ENCODE data around the gene SLC22A3.

Gene SLC22A3

GRCh38 chr6:160382946-160383345 is 34.8 kb downstream of the SLC22A3 start:
- Histone ChIP-seq H3K27ac (ENCODE audit: low read depth, low read length) (no peak overlapping the region), H3F3A (ENCODE audit: control insufficient read depth, insufficient read depth) (no peaks in the 10 kb centered on the region), H3K4me1 (ENCODE audit: control insufficient read depth, low read length) (no peaks in the 10 kb centered on the region), H3K9me3 (ENCODE audit: control insufficient read depth, insufficient read depth, low read length) (no peaks in the 10 kb centered on the region), H3K27me3 (ENCODE audit: control insufficient read depth, low read length) (peaks cover 2% of the 10 kb centered on the region; the same call in 1 of the 2 replicates), H3K4me2 (ENCODE audit: low read length) (no peak overlapping the region), H4K20me1 (ENCODE audit: control insufficient read depth, insufficient read depth, low read depth, low read length) (no peaks in the 10 kb centered on the region), H3K9me2 (replicated peaks; ENCODE audit: control insufficient read depth, low read length) (no peaks in the 10 kb centered on the region), H3K36me3 (ENCODE audit: control insufficient read depth, low read length) (no peaks in the 10 kb centered on the region), H3K4me3 (ENCODE audit: low read length) (no peak overlapping the region), H3K79me2 (ENCODE audit: control insufficient read depth, low read length) (no peaks in the 10 kb centered on the region)
- TF ChIP-seq, protein P1, sequence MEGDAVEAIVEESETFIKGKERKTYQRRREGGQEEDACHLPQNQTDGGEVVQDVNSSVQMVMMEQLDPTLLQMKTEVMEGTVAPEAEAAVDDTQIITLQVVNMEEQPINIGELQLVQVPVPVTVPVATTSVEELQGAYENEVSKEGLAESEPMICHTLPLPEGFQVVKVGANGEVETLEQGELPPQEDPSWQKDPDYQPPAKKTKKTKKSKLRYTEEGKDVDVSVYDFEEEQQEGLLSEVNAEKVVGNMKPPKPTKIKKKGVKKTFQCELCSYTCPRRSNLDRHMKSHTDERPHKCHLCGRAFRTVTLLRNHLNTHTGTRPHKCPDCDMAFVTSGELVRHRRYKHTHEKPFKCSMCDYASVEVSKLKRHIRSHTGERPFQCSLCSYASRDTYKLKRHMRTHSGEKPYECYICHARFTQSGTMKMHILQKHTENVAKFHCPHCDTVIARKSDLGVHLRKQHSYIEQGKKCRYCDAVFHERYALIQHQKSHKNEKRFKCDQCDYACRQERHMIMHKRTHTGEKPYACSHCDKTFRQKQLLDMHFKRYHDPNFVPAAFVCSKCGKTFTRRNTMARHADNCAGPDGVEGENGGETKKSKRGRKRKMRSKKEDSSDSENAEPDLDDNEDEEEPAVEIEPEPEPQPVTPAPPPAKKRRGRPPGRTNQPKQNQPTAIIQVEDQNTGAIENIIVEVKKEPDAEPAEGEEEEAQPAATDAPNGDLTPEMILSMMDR (IDR thresholded peaks at IDR 0.05; ENCODE audit: low read depth, low read length, poor library complexity, severe bottlenecking): no peak
- TF ChIP-seq EZH2phosphoT487 (IDR thresholded peaks at IDR 0.05; ENCODE audit: borderline replicate concordance, low read length): no peak

DNA sequence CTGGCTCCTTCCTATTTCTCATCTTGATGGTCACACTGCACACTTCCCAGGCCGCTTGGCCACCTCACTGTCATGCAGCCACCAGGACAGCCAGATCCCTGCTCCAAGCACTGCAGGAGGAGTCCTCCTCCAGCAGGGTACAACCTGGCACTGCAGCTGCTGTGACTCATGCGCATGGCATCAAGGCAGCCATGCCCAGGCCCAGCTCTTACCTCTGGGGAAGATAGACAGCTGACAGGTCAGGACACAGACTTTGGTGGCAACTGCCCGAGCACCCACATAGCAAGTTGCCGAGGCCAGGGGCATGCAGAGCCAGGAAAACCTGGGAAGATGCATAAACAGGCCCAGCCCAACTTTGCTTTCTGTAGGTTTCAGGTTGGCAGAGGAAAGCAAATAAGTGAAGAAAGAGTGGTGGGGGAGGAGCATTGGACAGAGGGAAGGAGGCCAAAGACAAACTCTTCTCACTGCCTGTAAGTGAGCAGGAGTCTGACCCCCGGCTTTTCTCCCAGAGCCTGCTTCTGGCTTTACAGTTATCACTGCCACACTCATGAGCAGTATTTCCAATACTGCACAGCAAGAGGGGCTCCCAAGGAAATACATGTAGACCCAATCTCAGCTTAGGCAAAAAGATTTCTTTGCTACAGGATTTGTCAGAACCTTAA is 38.8 kb downstream of the SLC22A3 start:
- Histone ChIP-seq H3K79me2 (ENCODE audit: control insufficient read depth, low read length) (no peaks in the 10 kb centered on the region), H3K9me2 (replicated peaks; ENCODE audit: control insufficient read depth, low read length) (no peaks in the 10 kb centered on the region), H3K4me3 (ENCODE audit: low read length) (no peak overlapping the region), H3K9me3 (ENCODE audit: control insufficient read depth, insufficient read depth, low read length) (no peaks in the 10 kb centered on the region), H3K27ac (ENCODE audit: low read depth, low read length) (no peak overlapping the region), H3F3A (ENCODE audit: control insufficient read depth, insufficient read depth) (no peaks in the 10 kb centered on the region), H3K27me3 (ENCODE audit: control insufficient read depth, low read length) (no peaks in the 10 kb centered on the region), H4K20me1 (ENCODE audit: control insufficient read depth, insufficient read depth, low read depth, low read length) (no peaks in the 10 kb centered on the region), H3K4me2 (ENCODE audit: low read length) (no peak overlapping the region), H3K36me3 (ENCODE audit: control insufficient read depth, low read length) (no peaks in the 10 kb centered on the region), H3K4me1 (ENCODE audit: control insufficient read depth, low read length) (no peaks in the 10 kb centered on the region)
- TF ChIP-seq, protein P1 (IDR thresholded peaks at IDR 0.05; ENCODE audit: low read depth, low read length, poor library complexity, severe bottlenecking): no peak
- no peak for TF ChIP-seq EZH2phosphoT487 (IDR thresholded peaks at IDR 0.05; ENCODE audit: borderline replicate concordance, low read length)

GRCh38 chr6:160387916-160388643 is 39.9 kb downstream of the SLC22A3 start:
- H3K9me2 ChIP-seq (replicated peaks; ENCODE audit: control insufficient read depth, low read length): no peaks in the 10 kb centered on the region
- H3K27me3 ChIP-seq (ENCODE audit: control insufficient read depth, low read length): no peaks in the 10 kb centered on the region
- no peaks in the 10 kb centered on the region for H3K4me1 ChIP-seq (ENCODE audit: control insufficient read depth, low read length)
- no peaks in the 10 kb centered on the region for H4K20me1 ChIP-seq (ENCODE audit: control insufficient read depth, insufficient read depth, low read depth, low read length)
- no peaks in the 10 kb centered on the region for H3K79me2 ChIP-seq (ENCODE audit: control insufficient read depth, low read length)
- no peaks in the 10 kb centered on the region for H3K36me3 ChIP-seq (ENCODE audit: control insufficient read depth, low read length)
- H3K4me3 ChIP-seq (ENCODE audit: low read length): no peak overlapping the region
- no peak overlapping the region for H3K27ac ChIP-seq (ENCODE audit: low read depth, low read length)
- H3K9me3 ChIP-seq (ENCODE audit: control insufficient read depth, insufficient read depth, low read length): no peaks in the 10 kb centered on the region
- no peak overlapping the region for H3K4me2 ChIP-seq (ENCODE audit: low read length)
- no peak for TF ChIP-seq EZH2phosphoT487 (IDR thresholded peaks at IDR 0.05; ENCODE audit: borderline replicate concordance, low read length)
- TF ChIP-seq, protein P1 (IDR thresholded peaks at IDR 0.05; ENCODE audit: low read depth, low read length, poor library complexity, severe bottlenecking): no peak
- no peaks in the 10 kb centered on the region for H3F3A ChIP-seq (ENCODE audit: control insufficient read depth, insufficient read depth)
